Measurements from ENCODE around the gene NUP98.
"Not testable (repeated sequence)": the region's sequence is repeated elsewhere in the genome, so short reads cannot be mapped to it uniquely, and the experiment has no call there.

The NUP98 gene

GRCh38 chr11:3644817-3645235, 152.5 kb downstream of the NUP98 start, which contains the start of gene ART1:
Gene ART1, plus strand, starts transcription at chr11:3645128. Its CDS starts 14,086 bp downstream, at chr11:3659214.
- no peak for TF ChIP-seq CTCF (conservative IDR thresholded peaks at IDR 0.05; ENCODE audit: low read depth)
- no peak within 1 kb of the TSS for H3K27ac ChIP-seq
- ChIA-PET CTCF (no interaction called here), POLR2A (ENCODE audit: low non-redundant PET) (no interaction called here)
- DNase-seq (ENCODE audit: low spot score): no peak

GRCh38 chr11:3643102-3643546, 154.2 kb downstream of the NUP98 start:
- H3K27ac ChIP-seq; POLR2A ChIA-PET (ENCODE audit: low non-redundant PET); DNase-seq (ENCODE audit: low spot score): not testable (repeated sequence)
- CTCF ChIA-PET: interaction anchor here (0.6 kb wide), 1 partner anchor 235 kb away, joined by 3 read pairs; no protein-coding TSS in a partner anchor

- no peak for TF ChIP-seq CTCF (conservative IDR thresholded peaks at IDR 0.05; ENCODE audit: low read depth)
- H3K27ac ChIP-seq: no peak overlapping the region
- ChIA-PET CTCF (interaction anchor here (0.6 kb wide), 1 partner anchor 234 kb away, joined by 3 read pairs; no protein-coding TSS in a partner anchor), POLR2A (ENCODE audit: low non-redundant PET) (no interaction called here)
- DNase-seq (ENCODE audit: low spot score): peak; percentile 65
Observed at GRCh38 chr11:3642071-3642951, 155.0 kb downstream of the NUP98 start.

GRCh38 chr11:3641701-3642070, 155.7 kb downstream of the NUP98 start, which contains the start of gene ART5:
Gene ART5, minus strand, starts transcription at chr11:3641992. Its CDS starts 130 bp downstream, at chr11:3641862.
- ChIA-PET POLR2A (ENCODE audit: low non-redundant PET) (no interaction called here), CTCF (no interaction called here)
- DNase-seq (ENCODE audit: low spot score): no peak
- H3K27ac ChIP-seq: no peak within 1 kb of the TSS
- TF ChIP-seq CTCF (conservative IDR thresholded peaks at IDR 0.05; ENCODE audit: low read depth): no peak

- CTCF ChIA-PET: no interaction called here
- H3K27ac ChIP-seq: no peak overlapping the region
- no peak for TF ChIP-seq CTCF (conservative IDR thresholded peaks at IDR 0.05; ENCODE audit: low read depth)
- DNase-seq (ENCODE audit: low spot score): no peak
- POLR2A ChIA-PET (ENCODE audit: low non-redundant PET): no interaction called here
Observed at GRCh38 chr11:3641191-3641590, 156.2 kb downstream of the NUP98 start.

- no peak for DNase-seq (ENCODE audit: low spot score)
- no peak for TF ChIP-seq CTCF (conservative IDR thresholded peaks at IDR 0.05; ENCODE audit: low read depth)
- no peak overlapping the region for H3K27ac ChIP-seq
- ChIA-PET POLR2A (ENCODE audit: low non-redundant PET) (no interaction called here), CTCF (no interaction called here)
Observed at GRCh38 chr11:3639841-3640240, 157.5 kb downstream of the NUP98 start.

- POLR2A ChIA-PET (ENCODE audit: low non-redundant PET): no interaction called here
- DNase-seq (ENCODE audit: low spot score): no peak
- CTCF ChIA-PET: no interaction called here
- no peak for TF ChIP-seq CTCF (conservative IDR thresholded peaks at IDR 0.05; ENCODE audit: low read depth)
- no peak overlapping the region for H3K27ac ChIP-seq
Observed at GRCh38 chr11:3638513-3638912, 158.8 kb downstream of the NUP98 start.
